ENCODE results near the gene CPT1C.

- TF ChIP-seq REST (IDR thresholded peaks at IDR 0.05; ENCODE audit: insufficient read depth in 1 of 2, low read depth in 2 of 2, low read length in 2 of 2) (no peak), TAF1 (IDR thresholded peaks at IDR 0.05; ENCODE audit: borderline replicate concordance, insufficient read depth, low read length) (no peak), POLR2AphosphoS5 (IDR thresholded peaks at IDR 0.05; ENCODE audit: low read depth, low read length) (no peak), SIN3A (IDR thresholded peaks at IDR 0.05; ENCODE audit: borderline replicate concordance, insufficient read depth, low read length) (no peak), FOXP2 (optimal IDR thresholded peaks at IDR 0.05; ENCODE audit: borderline replicate concordance, extremely low read depth, extremely low read length, insufficient read depth) (no peak)
These were observed 5.8 kb upstream of the CPT1C start for GRCh38 chr19:49684983-49685553.
